Nephron progenitor cell (in vitro differentiated cells): ENCODE measurements around the gene PRDM16.
"Not testable (repeated sequence)": the region's sequence is repeated elsewhere in the genome, so short reads cannot be mapped to it uniquely, and the experiment has no call there.

Experiments
- DNase-seq: peaks from one replicate; pipeline ENCODE4 v3.0.0; 2021
- H3K27ac Mint-ChIP-seq: 2 replicates; pipeline ENCODE4 v1.8.0; 2021; ENCODE audit warnings: mild to moderate bottlenecking, moderate library complexity, mixed read lengths
- H3K27me3 Mint-ChIP-seq: 2 replicates; pipeline ENCODE4 v1.8.0; 2021; ENCODE audit warnings: mild to moderate bottlenecking, low read depth, mixed read lengths; ENCODE audit not compliant: poor library complexity
- H3K36me3 Mint-ChIP-seq: 2 replicates; pipeline ENCODE4 v1.8.0; 2021; ENCODE audit warnings: low read depth, mixed read lengths
- H3K4me1 Mint-ChIP-seq: 2 replicates; pipeline ENCODE4 v1.8.0; 2021; ENCODE audit warnings: mixed read lengths
- H3K4me3 Mint-ChIP-seq: 2 replicates; pipeline ENCODE4 v1.8.0; 2021; ENCODE audit warnings: mild to moderate bottlenecking, moderate library complexity, mixed read lengths
- H3K9me3 Mint-ChIP-seq: 2 replicates; pipeline ENCODE4 v1.8.0; 2021; ENCODE audit warnings: mild to moderate bottlenecking, moderate library complexity, mixed read lengths
- TF ChIP-seq, protein P1 (sequence below): fragments of 200-600 bp; sonication (generic); IDR thresholded peaks from 2 replicates; pipeline ENCODE4 v1.5.0; 2021; ENCODE audit warnings: antibody characterized with exemption

The PRDM16 gene

GRCh38 chr1:3162322-3162882 is 93.4 kb downstream of the PRDM16 start:
- Mint-ChIP-seq H3K27ac (no peak overlapping the region), H3K9me3 (no peaks in the 10 kb centered on the region), H3K36me3 (no peaks in the 10 kb centered on the region), H3K4me3 (no peak overlapping the region), H3K27me3 (peaks cover 23% of the 10 kb centered on the region), H3K4me1 (peaks cover 35% of the 10 kb centered on the region)
- peak; percentile 58 for DNase-seq
- TF ChIP-seq, protein P1, sequence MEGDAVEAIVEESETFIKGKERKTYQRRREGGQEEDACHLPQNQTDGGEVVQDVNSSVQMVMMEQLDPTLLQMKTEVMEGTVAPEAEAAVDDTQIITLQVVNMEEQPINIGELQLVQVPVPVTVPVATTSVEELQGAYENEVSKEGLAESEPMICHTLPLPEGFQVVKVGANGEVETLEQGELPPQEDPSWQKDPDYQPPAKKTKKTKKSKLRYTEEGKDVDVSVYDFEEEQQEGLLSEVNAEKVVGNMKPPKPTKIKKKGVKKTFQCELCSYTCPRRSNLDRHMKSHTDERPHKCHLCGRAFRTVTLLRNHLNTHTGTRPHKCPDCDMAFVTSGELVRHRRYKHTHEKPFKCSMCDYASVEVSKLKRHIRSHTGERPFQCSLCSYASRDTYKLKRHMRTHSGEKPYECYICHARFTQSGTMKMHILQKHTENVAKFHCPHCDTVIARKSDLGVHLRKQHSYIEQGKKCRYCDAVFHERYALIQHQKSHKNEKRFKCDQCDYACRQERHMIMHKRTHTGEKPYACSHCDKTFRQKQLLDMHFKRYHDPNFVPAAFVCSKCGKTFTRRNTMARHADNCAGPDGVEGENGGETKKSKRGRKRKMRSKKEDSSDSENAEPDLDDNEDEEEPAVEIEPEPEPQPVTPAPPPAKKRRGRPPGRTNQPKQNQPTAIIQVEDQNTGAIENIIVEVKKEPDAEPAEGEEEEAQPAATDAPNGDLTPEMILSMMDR = no peak

GRCh38 chr1:3163356-3163755 is 94.4 kb downstream of the PRDM16 start:
- Mint-ChIP-seq H3K27me3 (peaks cover 23% of the 10 kb centered on the region), H3K27ac (no peak overlapping the region), H3K4me1 (peaks cover 30% of the 10 kb centered on the region), H3K4me3 (no peak overlapping the region), H3K36me3 (no peaks in the 10 kb centered on the region), H3K9me3 (no peaks in the 10 kb centered on the region)
- TF ChIP-seq, protein P1 = no peak
- DNase-seq = no peak

GRCh38 chr1:3164671-3165070 is 95.7 kb downstream of the PRDM16 start:
- H3K4me3 Mint-ChIP-seq = no peak overlapping the region
- no peak for DNase-seq
- peak overlapping the region; percentile 36 for H3K27ac Mint-ChIP-seq

DNA sequence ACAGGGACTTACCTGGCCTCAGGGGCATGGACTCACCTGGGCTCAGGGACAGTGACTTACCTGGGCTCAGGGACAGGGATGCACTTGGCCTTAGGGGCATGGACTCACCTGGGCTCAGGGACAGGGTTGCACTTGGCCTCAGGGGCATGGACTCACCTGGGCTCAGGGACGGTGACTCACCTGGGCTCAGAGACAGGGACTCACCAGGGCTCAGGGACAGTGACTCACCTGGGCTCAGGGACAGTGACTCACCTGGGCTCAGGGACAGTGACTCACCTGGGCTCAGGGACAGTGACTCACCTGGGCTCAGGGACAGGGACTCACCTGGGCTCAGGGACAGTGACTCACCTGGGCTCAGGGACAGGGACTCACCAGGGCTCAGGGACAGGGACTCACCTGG is 96.2 kb downstream of the PRDM16 start:
- H3K27me3 Mint-ChIP-seq = peaks cover 18% of the 10 kb centered on the region
- peaks cover 47% of the 10 kb centered on the region for H3K4me1 Mint-ChIP-seq
- not testable (repeated sequence) for H3K4me3 Mint-ChIP-seq, H3K9me3 Mint-ChIP-seq, DNase-seq, H3K27ac Mint-ChIP-seq, H3K36me3 Mint-ChIP-seq

More at GRCh38 chr1:3164671-3165070, 95.7 kb downstream of the PRDM16 start:
- H3K27me3 Mint-ChIP-seq = peaks cover 19% of the 10 kb centered on the region
- H3K9me3 Mint-ChIP-seq = no peaks in the 10 kb centered on the region
- TF ChIP-seq, protein P1 = no peak
- no peaks in the 10 kb centered on the region for H3K36me3 Mint-ChIP-seq
- H3K4me1 Mint-ChIP-seq = peaks cover 42% of the 10 kb centered on the region

GRCh38 chr1:3166206-3166918 is 97.4 kb downstream of the PRDM16 start:
- no peak for DNase-seq
- Mint-ChIP-seq H3K9me3 (no peaks in the 10 kb centered on the region), H3K27me3 (peaks cover 14% of the 10 kb centered on the region), H3K4me3 (no peak overlapping the region), H3K4me1 (peaks cover 54% of the 10 kb centered on the region), H3K36me3 (no peaks in the 10 kb centered on the region), H3K27ac (no peak overlapping the region)
- TF ChIP-seq, protein P1 = no peak

GRCh38 chr1:3167255-3167654 is 98.3 kb downstream of the PRDM16 start:
- Mint-ChIP-seq H3K27ac (no peak overlapping the region), H3K4me3 (no peak overlapping the region)
- no peak for DNase-seq

More at GRCh38 chr1:3167255-3167654, 98.3 kb downstream of the PRDM16 start:
- peaks cover 60% of the 10 kb centered on the region for H3K4me1 Mint-ChIP-seq
- TF ChIP-seq, protein P1 = no peak
- no peaks in the 10 kb centered on the region for H3K9me3 Mint-ChIP-seq
- H3K36me3 Mint-ChIP-seq = no peaks in the 10 kb centered on the region
- peaks cover 14% of the 10 kb centered on the region for H3K27me3 Mint-ChIP-seq
